Esophagus muscularis mucosa (tissue), 3 donors: ENCODE data around the gene ACLY.

ENCODE experiments used
- POLR2AphosphoS5 ChIP-seq, 2 donors: sonication (generic); formaldehyde crosslinking; IDR thresholded peaks; one replicate each; pipeline ENCODE4 v1.6.1; 2017; ENCODE audit warnings: antibody characterized with exemption in 2 of 2
- TF ChIP-seq, protein P1 (sequence below), 3 experiments: fragments of 200-600 bp in 2 of 3; fragments of 450-650 bp in 1 of 3; sonication (generic) in 2 of 3; IDR thresholded peaks; one replicate each; pipeline ENCODE4 v1.5.1; 2017 to 2019; ENCODE audit warnings: antibody characterized with exemption in 3 of 3, mild to moderate bottlenecking in 2 of 3, moderate library complexity in 1 of 3

DNA sequence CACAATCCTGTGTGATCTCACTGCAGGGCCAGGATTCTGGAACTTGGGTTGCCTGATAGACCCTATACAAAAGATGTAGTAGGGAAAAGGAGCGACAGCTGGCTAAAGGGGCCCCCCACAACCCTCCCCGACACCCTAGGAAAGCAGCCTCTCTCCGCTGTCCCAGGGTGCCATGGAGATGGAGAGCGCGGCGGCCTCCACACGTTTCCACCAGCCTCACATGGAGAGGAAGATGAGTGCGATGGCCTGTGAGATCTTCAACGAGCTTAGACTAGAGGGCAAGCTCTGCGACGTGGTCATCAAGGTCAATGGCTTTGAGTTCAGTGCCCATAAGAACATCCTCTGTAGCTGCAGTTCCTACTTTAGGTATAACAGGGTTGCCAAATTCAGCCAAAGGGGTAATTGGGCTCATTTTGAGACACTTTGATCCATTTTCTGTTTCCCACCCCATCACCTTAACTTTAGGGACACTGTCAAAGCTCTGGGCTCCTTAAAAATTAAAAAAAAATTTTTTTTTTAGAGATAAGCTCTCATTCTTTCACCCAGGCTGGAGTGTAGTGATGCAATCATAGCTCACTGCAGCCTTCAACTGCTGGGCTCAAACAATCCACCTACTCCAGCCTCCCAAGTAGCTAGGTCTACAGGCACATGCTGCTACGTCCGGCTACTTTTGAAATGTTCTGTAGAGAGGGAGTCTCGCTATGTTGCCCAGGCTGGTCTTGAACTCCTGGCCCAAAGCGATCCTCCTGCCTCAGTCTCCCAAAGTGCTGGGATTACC, 80.8 kb downstream of the ACLY start, which contains the start of gene KLHL10:
- TF ChIP-seq, protein P1, sequence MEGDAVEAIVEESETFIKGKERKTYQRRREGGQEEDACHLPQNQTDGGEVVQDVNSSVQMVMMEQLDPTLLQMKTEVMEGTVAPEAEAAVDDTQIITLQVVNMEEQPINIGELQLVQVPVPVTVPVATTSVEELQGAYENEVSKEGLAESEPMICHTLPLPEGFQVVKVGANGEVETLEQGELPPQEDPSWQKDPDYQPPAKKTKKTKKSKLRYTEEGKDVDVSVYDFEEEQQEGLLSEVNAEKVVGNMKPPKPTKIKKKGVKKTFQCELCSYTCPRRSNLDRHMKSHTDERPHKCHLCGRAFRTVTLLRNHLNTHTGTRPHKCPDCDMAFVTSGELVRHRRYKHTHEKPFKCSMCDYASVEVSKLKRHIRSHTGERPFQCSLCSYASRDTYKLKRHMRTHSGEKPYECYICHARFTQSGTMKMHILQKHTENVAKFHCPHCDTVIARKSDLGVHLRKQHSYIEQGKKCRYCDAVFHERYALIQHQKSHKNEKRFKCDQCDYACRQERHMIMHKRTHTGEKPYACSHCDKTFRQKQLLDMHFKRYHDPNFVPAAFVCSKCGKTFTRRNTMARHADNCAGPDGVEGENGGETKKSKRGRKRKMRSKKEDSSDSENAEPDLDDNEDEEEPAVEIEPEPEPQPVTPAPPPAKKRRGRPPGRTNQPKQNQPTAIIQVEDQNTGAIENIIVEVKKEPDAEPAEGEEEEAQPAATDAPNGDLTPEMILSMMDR (IDR thresholded peaks at IDR 0.05): no peak
- TF ChIP-seq POLR2AphosphoS5 (IDR thresholded peaks at IDR 0.05): no peak
